ENCODE data around the gene PLPPR2.

- TF ChIP-seq POLR2A (IDR thresholded peaks at IDR 0.05) (peak; percentile 65), EP300 (IDR thresholded peaks at IDR 0.05) (no peak)
- TF ChIP-seq, protein P1, sequence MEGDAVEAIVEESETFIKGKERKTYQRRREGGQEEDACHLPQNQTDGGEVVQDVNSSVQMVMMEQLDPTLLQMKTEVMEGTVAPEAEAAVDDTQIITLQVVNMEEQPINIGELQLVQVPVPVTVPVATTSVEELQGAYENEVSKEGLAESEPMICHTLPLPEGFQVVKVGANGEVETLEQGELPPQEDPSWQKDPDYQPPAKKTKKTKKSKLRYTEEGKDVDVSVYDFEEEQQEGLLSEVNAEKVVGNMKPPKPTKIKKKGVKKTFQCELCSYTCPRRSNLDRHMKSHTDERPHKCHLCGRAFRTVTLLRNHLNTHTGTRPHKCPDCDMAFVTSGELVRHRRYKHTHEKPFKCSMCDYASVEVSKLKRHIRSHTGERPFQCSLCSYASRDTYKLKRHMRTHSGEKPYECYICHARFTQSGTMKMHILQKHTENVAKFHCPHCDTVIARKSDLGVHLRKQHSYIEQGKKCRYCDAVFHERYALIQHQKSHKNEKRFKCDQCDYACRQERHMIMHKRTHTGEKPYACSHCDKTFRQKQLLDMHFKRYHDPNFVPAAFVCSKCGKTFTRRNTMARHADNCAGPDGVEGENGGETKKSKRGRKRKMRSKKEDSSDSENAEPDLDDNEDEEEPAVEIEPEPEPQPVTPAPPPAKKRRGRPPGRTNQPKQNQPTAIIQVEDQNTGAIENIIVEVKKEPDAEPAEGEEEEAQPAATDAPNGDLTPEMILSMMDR (IDR thresholded peaks at IDR 0.05): no peak
These were observed at the start of gene PLPPR2 for GRCh38 chr19:11355160-11356073.

All from ovary (tissue), 3 donors.